Neural cell (in vitro differentiated cells): Measurements from ENCODE around the gene TSPAN7.

Experiments used
- EP300 ChIP-seq: fragments of 450-650 bp; conservative IDR thresholded peaks from 2 replicates; pipeline ENCODE4 v1.6.1; 2014; ENCODE audit warnings: antibody characterized with exemption, mild to moderate bottlenecking, moderate library complexity; ENCODE audit not compliant: poor library complexity, severe bottlenecking
- MXI1 ChIP-seq: fragments of 450-650 bp; conservative IDR thresholded peaks from 2 replicates; pipeline ENCODE4 v1.6.1; 2014; ENCODE audit warnings: antibody characterized with exemption, mild to moderate bottlenecking; ENCODE audit not compliant: poor library complexity, severe bottlenecking
- POLR2AphosphoS5 ChIP-seq: IDR thresholded peaks from 2 replicates; pipeline ENCODE4 v1.6.1; 2012
- TF ChIP-seq, protein P1 (sequence below): fragments of 450-650 bp; IDR thresholded peaks from 2 replicates; pipeline ENCODE4 v1.5.1; 2014; ENCODE audit warnings: antibody characterized with exemption, mild to moderate bottlenecking, moderate library complexity; ENCODE audit not compliant: poor library complexity, severe bottlenecking

DNA sequence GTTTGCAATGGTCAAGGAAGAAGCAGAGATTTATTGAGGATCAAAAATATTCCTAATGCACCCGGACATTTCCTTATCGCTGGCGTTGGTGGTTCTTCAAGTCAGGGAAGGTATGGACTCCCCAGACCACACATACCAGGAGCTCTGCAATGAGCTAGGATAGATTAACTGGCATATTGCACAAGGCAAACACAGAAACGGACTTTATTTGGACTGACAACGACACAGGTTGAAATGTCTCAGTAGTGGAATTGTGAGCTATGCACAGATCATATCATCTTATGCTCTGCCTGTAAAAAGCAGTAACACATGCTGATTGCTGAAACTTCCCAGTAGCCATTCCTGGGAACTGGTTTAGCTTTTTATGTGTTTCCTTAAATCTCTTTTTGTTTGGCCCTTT lies 1.7 kb downstream of the TSPAN7 start:
- TF ChIP-seq EP300 (no peak), MXI1 (no peak), POLR2AphosphoS5 (no peak)
- TF ChIP-seq, protein P1, sequence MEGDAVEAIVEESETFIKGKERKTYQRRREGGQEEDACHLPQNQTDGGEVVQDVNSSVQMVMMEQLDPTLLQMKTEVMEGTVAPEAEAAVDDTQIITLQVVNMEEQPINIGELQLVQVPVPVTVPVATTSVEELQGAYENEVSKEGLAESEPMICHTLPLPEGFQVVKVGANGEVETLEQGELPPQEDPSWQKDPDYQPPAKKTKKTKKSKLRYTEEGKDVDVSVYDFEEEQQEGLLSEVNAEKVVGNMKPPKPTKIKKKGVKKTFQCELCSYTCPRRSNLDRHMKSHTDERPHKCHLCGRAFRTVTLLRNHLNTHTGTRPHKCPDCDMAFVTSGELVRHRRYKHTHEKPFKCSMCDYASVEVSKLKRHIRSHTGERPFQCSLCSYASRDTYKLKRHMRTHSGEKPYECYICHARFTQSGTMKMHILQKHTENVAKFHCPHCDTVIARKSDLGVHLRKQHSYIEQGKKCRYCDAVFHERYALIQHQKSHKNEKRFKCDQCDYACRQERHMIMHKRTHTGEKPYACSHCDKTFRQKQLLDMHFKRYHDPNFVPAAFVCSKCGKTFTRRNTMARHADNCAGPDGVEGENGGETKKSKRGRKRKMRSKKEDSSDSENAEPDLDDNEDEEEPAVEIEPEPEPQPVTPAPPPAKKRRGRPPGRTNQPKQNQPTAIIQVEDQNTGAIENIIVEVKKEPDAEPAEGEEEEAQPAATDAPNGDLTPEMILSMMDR = no peak
